ENCODE data around the gene AQP3.
"Not testable (repeated sequence)": the region's sequence is repeated elsewhere in the genome, so short reads cannot be mapped to it uniquely, and the experiment has no call there.

AQP3 gene

DNA sequence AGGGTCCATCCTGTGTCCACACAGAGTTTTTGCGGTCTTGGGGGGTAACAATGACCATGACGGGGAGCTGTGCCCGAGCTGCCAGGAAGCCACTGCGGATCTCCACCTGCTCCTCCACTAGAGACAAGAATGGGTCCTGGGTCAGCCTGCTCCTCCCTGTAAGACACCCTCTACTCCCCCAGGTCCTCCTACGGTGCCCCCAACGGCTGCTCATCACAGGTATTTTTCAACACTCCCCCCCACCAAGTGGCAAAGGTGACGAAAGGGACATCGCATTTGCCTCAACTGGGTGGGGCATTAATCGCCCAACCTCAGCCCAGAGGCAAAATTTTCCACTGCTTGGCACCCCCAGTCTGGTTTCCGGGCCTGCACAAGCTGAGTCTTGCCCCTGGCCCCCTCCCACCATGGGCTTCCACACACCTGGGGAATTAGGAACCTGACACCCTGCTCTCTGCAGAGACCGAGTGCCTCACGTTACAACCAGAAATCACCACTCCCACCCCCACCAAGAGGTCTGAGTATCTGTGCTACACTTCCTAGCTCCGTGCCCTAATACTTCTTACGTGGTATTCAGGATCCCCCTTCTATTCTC, 16.7 kb upstream of the AQP3 start:
- DNase-seq: no peak

DNA sequence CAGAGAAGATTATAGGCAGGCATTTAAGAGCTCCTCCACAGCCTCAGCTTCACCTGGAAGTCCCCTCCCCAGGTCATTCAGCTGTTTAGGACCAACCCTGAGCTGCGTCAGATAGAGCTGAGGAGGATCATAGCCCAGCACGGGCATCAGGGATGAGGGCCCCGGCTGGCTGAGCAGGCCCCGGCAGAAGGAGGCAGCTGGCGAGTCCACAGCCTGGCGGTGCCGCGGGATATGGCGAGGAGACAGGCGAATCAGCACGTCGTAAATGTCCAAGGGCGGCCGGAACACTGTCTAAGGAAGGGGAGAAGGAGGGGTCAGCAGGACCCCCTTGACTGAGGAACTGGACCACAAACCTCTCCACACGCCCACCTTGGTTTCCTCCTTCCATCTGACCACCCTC, 15.8 kb upstream of the AQP3 start:
- no peak for DNase-seq

DNA sequence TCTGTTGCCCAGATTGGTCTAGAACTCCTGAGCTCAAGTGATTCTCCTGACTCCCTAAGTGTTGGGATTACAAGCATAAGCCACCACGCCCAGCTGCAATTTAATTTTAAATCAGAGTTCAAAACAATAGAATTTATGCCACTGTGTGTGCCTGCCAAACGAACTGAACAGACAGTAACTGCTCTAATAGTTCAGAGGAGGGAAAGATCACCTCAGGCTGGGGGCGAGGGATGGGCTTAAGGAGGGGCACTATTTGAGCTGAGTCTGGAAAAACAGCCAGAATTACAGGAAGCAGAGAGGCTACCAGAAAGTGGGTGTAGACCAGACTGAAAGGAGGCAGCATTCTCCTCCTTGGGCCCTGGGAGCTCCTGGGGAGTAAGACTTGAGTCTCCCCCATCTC, 14.1 kb upstream of the AQP3 start:
- DNase-seq: no peak

DNA sequence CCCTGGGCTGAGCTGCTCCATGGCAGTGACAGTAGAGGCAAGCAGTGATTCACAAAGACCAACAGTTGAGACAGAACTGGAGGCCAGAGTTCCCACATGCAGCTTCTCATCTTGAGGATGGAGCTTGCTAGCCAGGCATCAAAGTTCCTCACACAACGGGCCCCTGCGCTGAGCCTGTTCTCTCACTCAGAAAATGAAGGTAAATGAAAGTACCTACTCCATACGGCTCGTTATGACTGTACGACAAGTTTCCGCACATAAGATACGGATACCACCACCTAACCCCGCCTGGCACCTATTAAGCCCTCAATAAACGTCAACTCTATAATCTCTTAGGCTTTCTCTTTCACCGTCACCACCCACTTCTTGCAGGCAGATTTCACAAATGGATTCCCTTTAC, 13.5 kb upstream of the AQP3 start:
- DNase-seq: no peak

DNA sequence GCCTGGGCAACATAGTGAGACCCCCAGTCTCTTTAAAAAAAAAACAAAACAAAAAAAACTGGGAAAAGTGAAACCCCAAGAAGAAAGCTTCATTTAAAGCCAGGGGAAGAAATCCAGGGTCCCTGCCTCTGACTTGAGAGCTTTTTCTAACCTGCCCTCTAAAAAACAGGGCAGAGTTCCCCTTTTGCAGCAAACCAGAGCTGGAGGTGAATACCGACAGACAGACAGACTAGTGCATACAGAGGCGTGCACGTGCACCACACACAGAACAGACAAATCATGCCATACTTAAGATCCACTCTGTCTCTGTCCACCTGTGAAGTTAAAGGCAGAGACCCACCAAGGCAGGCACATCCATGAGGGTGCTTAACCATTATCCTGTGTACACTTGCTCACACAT, 11.7 kb upstream of the AQP3 start:
- DNase-seq: no peak

DNA sequence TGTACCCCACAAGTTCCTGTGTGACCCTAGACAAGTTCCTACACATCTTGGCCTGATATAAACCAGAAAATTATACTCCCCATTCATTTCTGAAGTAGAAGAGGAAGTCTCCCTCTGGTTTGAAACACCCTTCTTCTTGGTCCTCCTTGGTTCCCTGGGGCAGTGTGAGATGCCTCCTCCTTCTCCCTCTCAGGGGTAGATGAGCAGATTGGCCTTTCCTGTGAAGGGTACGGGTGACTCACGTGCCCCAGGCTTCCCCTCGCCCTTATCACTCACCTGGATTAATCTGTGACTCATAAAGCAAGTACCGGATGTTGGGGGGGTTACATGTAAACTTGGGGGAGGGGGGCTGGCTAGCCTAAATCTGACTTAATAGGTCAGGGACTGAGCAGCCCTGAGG, 11.1 kb upstream of the AQP3 start:
- no peak for DNase-seq

DNA sequence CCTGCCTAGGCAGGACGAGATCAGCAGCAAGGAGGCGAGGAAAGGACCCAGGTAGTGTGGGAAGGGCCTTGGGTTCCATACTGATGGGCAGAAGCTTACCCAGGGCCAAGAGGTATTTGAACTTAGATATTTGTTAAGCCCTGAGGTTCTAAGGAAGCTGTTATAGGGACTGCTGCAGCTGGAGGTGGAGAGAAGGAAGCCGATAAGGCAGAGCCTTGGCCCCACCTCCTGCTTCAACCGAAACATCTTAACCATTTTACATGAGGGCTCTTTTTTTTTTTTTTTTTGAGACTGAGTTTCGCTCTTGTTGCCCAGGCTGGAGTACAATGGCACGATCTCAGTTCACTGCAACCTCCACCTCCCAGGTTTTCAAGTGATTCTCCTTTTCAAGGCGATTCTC, 8.6 kb upstream of the AQP3 start:
- DNase-seq: no peak

DNA sequence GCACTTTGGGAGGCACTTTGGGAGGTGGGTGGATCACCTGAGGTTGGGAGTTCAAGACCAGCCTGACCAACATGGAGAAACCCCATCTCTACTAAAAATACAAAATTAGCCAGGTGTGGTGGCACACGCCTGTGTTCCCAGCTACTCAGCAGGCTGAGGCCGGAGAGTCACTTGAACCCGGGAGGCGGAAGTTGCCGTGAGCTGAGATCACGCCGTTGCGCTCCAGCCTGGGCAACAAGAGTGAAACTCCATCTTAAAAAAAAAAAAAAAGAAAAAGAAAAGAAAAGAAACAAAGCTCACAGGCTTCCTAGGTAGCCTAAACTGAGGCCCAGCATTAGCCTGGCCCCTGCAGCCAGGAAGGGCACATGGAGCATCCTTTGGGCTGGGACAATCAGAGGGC, 8.1 kb upstream of the AQP3 start:
- not testable (repeated sequence) for DNase-seq

DNA sequence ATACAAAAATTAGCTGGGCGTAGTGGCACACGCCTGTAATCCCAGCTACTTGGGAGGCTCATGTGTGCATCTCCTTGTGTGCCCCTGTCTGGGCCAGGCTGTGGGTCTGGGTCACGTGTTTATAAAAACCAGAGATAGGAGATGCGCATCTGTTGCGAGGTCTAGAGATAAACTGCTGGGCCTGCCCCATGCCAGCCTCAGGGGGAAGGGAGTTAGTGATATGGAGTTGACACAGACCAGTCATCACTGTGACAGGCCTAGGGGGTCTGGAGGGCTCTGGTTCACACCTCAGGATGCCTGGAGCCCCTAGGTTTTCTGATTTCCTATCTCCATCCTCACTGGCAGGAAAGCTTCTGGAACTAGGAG, 7.3 kb upstream of the AQP3 start:
- DNase-seq: not testable (repeated sequence)

DNA sequence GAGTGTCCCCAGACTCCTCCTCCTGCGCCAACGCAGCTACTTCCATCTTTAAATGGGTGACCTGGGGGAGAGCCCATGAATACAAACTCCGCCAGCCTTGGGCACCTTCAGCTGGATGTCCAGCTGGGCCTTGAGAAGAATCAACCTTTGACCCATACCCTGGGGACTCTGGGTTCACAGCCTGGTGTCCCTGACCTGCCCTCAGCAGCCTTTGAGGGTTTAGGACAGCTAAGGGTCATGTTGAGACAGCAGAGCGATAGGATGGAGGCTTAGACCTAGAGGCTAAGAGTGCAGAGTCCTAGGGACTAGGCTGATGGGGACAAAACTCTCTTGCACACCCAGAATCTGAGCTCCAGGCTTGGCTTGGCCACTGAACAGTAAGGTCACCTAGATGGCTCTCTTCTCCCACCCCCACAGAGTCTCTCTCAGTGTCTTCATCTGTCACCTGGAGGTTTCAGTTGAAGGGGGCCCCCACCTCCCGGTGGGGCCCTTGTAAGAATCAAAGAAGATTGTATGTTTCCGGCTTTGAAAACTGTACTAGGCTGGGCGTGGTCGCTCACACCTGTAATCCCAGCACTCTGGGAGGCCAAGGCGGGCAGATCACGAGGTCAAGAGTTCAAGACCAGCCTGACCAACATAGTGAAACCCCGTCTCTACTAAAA, 6.7 kb upstream of the AQP3 start:
- no peak for DNase-seq

DNA sequence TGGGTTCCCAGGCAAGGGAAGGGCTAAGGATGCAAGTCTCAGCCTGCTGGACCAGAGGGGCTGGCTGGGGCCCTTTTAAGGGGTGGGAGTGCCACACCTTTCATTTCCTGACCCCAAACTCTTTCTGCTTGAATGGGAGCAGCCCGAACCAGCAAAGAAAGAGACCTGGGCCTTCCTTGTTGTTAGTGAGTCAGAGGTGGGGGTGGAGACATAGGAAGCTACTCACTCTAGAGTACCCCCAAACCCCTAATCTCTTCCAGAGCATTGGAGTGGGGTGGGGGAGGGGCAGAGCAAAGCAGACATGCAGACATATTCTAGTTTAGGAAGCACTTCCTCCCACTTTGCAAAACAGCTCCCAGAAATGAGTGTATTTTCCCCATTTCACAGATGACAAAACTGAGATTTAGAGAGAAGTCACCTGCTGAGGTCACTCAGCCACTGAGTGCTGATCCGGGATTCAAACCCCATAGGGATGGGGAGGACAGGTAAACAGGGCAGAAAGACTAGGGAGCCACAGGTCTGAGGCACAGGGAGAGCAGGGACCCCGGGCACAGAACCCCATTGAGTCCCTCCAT, 6.0 kb upstream of the AQP3 start:
- DNase-seq: no peak

DNA sequence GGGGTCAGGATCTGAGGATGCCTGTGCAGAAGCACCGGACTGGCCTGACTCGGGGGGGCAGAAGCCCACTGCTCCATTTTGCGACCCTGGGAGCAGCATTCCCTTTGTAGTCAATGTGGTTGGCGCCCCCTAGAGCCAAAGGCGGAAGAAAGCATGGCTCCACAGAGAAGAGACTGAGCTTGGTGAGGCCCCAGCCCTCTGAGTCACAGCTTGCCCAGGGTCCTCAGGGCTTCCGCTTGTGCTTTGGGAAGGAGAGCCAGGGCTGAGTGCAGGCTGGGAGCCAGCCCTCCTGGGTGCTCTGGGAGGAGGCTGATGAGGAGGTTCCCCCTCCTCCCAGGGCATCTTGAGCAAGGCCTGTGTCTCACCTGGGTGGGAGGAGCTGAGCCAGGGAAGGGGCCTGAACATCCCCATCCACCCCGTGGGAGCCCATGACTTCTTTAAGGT, 5.5 kb upstream of the AQP3 start:
- peak; percentile 64 for DNase-seq

DNA sequence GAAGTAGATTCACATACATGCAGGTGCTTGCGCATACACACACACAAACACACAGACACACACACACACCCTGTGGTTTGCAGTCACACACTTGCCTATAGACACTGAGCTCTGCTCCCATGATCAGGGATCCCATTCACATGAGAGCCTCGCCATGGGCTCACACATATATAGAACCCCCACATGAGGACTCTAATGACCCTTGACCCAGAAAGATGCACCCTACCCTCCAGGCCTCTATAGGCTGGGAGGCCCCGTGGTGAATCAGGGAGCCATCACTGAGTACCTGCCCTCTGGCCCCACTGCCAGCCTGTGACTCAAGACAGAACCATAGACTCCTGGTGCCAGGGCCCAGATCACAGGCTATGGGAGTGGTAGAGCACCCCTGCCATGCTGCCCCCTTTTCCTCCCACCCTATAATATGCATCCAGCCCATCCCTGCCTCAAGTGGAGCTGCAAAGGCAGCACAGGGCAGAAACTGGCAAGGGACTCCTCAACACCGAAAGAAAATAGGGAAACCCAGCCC, 3.3 kb upstream of the AQP3 start:
- no peak for DNase-seq

DNA sequence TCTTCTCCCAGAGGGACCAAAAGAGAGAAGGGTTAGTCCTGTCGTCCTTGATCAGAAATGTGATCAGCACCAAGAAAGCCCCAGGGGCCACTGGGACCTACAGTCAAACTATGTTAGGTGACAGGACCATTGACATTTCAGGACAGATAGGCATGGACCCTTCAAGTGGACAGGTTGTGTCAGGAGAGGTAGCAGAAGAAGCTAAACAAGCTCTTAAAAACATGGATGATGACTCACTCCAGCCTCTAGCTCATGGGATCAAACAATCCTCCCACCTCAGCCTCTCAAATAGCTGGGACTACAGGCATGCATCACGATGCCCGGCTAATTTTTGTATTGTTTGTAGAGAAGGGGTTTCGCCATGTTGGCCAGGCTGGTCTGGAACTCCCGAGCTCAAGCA, 2.3 kb upstream of the AQP3 start:
- DNase-seq: no peak

DNA sequence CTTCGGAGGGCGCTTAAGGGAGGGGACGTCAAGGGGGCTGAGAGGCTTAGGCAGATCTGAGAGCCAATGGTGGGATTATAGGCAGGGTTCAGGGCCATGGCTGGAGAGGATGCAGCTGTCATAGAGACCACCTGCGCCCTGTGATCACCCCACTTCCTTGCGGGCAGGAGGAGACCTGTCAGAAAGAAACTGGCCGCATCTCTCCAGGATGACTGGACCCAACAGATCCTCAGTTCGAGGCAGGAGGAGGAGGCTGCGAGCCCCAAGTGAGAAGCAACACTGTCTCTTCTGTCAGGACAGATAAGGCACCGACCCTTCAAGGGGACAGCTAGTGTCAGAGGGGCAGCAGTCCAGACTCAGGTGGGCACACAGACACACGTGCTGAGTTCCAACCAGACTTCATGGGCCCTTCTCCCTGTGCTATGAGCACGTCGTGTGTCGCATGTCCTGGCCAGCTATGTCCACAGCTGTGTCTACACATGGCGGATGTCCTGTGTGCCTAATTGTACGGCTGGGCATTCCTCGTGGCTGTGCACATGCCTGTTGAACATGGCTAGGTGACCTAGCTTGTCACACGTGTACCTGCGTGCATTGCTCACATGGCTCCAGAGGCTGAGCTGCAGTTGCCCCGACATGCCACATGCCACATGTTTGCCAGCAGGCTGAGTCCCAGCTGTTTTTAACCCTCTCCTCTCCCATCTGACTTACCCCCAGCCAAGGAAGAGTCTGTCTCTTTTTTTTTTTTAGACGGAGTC, 583 bp upstream of the AQP3 start:
- DNase-seq: peak; percentile 71

DNA sequence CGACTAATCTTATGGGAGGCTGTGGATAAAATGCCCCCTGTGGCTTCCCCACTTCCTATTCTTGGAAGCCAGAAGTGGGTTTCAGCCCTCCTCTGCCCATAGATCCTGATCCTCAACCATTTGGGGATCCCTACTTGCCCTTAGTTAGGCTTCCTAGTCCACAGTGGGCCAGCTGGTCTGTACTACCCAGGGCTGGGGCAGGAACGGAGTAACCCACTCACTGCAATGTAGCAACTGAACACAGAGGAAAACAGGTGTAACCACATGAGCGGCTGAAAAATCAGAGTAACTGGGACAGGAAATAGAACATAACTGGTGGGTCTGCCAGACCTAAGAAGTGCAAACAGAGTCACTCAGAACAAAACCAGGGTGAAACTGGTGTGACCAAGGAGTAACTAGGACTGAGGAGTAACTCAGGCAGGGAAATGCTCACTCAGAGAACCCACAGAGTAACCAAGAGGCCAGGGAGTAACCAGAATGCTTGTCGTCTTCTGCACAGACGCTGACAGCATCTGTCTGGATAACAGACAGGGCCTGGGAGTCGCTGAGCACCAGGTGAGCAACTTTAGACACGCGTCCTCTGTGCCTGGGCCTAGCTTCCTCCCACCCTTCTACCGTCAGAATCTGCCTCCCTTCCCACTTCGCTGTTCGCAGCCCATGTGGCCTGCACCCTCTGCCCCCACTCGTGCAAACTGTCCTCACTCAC, 1.0 kb downstream of the AQP3 start:
- DNase-seq: peak; percentile 19

DNA sequence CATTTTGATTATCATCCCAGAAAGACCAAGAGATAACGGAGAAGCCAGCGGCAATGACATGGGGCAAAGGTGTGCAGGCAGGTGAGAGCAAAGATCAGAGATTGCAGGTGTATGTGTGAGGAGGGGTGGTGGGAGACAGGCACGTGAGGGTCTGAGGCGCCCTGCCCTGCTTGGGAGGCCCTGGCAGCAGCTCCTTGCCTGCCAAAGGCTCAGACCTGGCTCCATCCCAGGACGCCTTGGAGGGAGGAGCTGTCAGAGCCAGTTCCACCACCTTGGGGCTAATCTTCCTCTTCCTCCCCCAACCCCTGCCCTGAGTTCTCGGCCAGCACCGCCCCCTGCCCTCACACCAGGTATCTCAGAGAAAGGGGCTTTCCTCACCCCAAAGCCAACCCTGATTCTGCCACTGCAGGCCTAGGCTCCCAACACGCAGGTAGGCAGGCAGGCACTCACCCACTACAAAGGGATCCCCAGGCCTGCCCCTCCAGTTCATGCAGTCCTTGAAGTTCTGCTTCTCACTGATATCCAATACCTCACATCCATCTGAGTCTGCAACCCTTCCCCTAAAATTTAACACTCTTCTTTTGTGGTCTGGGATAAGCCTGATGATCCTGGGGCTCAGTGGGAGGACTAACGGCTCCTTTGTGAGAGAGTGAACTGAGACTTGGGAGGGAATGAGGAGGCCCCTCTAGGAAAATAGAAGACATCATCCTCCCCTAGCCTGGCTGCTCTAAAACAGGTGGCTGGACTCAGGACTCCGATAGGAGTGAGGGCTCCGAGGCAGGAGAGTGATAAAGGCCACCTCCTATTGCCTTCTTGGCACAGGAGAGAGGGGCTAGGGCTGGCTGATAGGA, 1.8 kb downstream of the AQP3 start:
- DNase-seq: no peak

DNA sequence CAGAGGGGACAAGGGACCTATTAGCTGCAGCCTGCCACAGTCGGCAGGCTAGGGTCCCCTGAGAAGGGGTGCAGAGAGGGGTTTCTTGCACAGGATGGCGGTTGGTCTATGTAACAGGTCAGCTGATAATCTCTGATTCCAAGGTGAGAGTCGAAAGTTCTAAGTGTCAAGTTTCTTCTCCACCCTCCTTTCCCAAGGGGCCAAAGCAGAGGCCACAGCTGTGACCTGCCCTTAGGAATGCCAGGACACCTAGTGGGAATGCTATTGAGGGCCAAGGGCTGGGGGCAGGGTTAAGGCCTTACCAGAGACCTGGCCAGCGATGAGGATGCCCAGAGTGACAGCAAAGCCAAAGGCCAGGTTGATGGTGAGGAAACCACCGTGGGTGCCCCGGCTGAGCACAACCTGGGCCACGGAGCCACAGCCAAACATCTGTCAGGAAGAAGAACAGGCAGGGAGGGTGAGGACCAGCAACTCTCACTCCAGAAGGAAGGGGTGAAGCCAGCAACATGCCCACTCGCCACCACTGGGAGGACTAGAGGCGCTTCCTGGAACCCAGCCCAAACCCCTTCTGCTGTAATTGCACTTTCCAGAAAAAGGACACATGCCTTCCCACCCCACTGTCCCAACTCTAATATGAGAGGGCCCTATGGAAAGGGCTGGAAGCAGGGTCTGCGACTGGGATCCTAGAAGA, 3.8 kb downstream of the AQP3 start:
- DNase-seq: no peak

DNA sequence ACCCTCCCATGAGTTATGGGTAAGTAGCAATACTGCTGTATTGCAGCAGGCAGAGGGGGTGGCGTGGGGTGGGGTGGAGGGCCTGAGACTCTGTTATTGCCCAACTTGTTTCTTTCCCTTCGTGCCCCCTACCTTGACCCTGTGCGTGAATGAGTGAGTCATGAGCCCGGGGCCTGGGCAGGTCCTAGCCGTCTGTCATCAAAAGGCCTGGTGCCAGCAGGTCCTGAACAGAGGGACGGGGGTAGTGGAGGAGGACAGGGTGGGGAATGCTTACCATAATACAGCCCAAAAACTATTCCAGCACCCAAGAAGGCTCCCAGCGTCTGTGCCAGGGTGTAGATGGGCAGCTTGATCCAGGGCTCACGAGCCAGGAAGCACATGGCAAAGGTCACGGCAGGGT, 4.3 kb downstream of the AQP3 start:
- no peak for DNase-seq

DNA sequence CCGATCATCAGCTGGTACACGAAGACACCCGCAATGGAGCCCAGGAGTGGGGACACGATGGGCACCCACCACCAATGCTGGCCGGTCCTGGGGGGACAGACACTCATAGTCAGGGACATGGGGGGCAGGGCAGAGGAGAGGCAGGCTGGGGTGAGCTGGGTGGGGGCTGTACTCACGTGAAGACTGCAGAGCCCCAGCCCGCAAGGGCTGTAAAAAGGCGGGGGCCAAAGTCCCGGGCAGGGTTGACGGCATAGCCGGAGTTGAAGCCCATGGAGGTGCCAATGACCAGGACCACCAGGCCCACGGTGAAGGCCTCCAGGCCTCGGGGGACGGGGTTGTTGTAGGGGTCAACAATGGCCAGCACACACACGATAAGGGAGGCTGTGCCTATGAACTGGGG, 5.3 kb downstream of the AQP3 start:
- DNase-seq: no peak

DNA sequence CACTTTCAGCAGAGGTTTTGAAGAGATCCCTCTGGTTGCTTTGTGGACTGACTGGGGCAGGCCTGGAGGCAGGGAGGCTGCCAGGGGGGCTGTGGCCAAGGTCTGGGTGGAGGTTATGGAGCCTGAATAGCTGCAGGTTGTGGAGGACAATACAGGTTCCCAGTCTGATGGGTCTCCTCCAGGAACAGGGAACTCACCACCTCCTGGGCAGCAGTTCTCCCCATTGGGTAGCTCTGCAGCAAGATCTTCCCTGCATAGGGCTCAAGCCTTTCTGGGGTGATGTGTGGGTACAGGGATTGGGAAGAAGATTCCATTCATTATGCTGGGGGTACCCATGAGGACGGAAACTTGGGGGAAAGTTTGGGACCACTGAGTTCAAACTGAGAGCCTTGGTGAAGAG, 6.8 kb downstream of the AQP3 start:
- no peak for DNase-seq

DNA sequence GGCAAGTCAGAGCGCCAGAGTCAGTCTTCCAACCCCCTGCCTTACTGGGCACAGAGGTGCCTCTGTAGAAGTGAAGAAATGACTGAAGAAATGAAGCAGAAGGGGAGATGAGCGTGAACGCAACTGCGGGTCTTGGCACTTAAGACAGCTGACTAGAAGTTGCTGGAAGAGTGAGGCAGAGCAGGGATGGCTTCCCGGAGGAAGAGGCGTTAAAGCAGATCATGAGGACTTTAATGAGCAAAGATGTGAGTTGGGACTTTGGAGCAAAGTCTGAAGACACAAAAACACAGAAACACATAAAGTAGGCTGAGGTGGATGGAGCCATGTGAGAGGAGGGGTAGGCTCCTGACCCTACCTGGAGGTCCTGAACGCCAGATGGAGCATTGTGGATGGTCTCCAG, 7.2 kb downstream of the AQP3 start:
- DNase-seq: no peak

Measured in retina (tissue), 1 donor.